OCI-LY7 (cell line): ENCODE results near the gene SSRP1. TPM values are rescaled to one million over a fixed set of nuclear protein-coding genes. Genes with fewer than 3 reads are reported as not detected.

ENCODE experiments used
- BruUV-seq: library from RNA; stranded (reverse); fragments of 400-500 nt; replicated peaks from 2 replicates; lab custom pipeline; 2021; lab: Mats Ljungman, UMichigan
- CTCF ChIA-PET: fragments of 300-600 bp; sonication (Branson Sonifier 250); formaldehyde crosslinking; loops from one replicate; lab custom pipeline; 2022; ENCODE audit warnings: antibody characterized with exemption; ENCODE audit not compliant: unreplicated experiment; lab: Charles Lee
- POLR2A ChIA-PET: fragments of 300-600 bp; sonication (Branson Sonifier 250); formaldehyde crosslinking; loops from one replicate; lab custom pipeline; 2022; ENCODE audit warnings: antibody characterized with exemption; lab: Charles Lee
- DNase-seq: peaks from one replicate; pipeline ENCODE4 v3.0.0-alpha.2; 2015; ENCODE audit warnings: low spot score
- H2AFZ ChIP-seq: fragments of 200-600 bp; sonication (generic), shearing (Covaris generic); 2 replicates; pipeline ENCODE4 v1.6.1; 2014; ENCODE audit warnings: mild to moderate bottlenecking, antibody characterized with exemption, low read length, moderate library complexity
- H3K27ac ChIP-seq: fragments of 200-600 bp; sonication (generic); 2 replicates; pipeline ENCODE4 v1.5.1; 2014; ENCODE audit warnings: mixed run types, low read depth, mild to moderate bottlenecking, moderate library complexity, low read length, inconsistent platforms; ENCODE audit not compliant: poor library complexity, severe bottlenecking
- H3K36me3 ChIP-seq: fragments of 200-600 bp; sonication (generic); 2 replicates; pipeline ENCODE4 v1.6.1; 2014; ENCODE audit warnings: mild to moderate bottlenecking, antibody characterized with exemption, low read length, moderate library complexity, mixed read lengths; ENCODE audit not compliant: insufficient read depth
- H3K4me1 ChIP-seq: fragments of 200-600 bp; sonication (generic); 2 replicates; pipeline ENCODE4 v1.5.1; 2014; ENCODE audit warnings: mild to moderate bottlenecking, low read length; ENCODE audit not compliant: insufficient read depth, poor library complexity, severe bottlenecking
- H3K4me2 ChIP-seq: fragments of 200-600 bp; sonication (generic); 2 replicates; pipeline ENCODE4 v1.6.1; 2014; ENCODE audit warnings: mild to moderate bottlenecking, low read length
- H3K4me3 ChIP-seq: fragments of 200-600 bp; sonication (generic); 2 replicates; pipeline ENCODE4 v1.5.1; 2014; ENCODE audit warnings: mild to moderate bottlenecking, low read depth, low read length; ENCODE audit not compliant: poor library complexity, severe bottlenecking
- H3K79me2 ChIP-seq: fragments of 200-600 bp; sonication (generic); 2 replicates; pipeline ENCODE4 v1.6.1; 2016; ENCODE audit warnings: low read depth, mild to moderate bottlenecking, low read length, moderate library complexity, mixed read lengths; ENCODE audit not compliant: insufficient read depth
- H3K9me2 ChIP-seq: fragments of 200-600 bp; sonication (generic); 2 replicates; pipeline ENCODE4 v1.6.1; 2016; ENCODE audit warnings: mild to moderate bottlenecking, low read length, mixed read lengths; ENCODE audit not compliant: insufficient read depth
- H3K9me3 ChIP-seq: fragments of 200-600 bp; sonication (generic); 2 replicates; pipeline ENCODE4 v1.6.1; 2014; ENCODE audit warnings: mild to moderate bottlenecking, mixed run types, low read length, mixed read lengths
- H4K20me1 ChIP-seq: fragments of 200-600 bp; sonication (generic); 2 replicates; pipeline ENCODE4 v1.6.1; 2014; ENCODE audit warnings: mild to moderate bottlenecking, antibody characterized with exemption, low read length, moderate library complexity, mixed read lengths; ENCODE audit not compliant: insufficient read depth
- EZH2phosphoT487 ChIP-seq: fragments of 200-600 bp; sonication (generic); IDR thresholded peaks from 2 replicates; pipeline ENCODE4 v1.6.1; 2018; ENCODE audit warnings: low read depth, borderline replicate concordance, mild to moderate bottlenecking, mixed run types, antibody characterized with exemption, low read length, moderate library complexity, mixed read lengths
- intact Hi-C: fragments of 100-400 bp; cut with micrococcal nuclease; formaldehyde crosslinking; loops from one replicate; pipeline ENCODE4 v1.10.0; 2022; ENCODE audit not compliant: unreplicated experiment
- total RNA-seq, 2 experiments: library from RNA; depleted of rRNA in 1 of 2; stranded (reverse); fragments of >200 nt in 1 of 2; shearing (Covaris generic) in 1 of 2; gene quantifications; 2 replicates each; pipeline ENCODE4 v1.2.3, GENCODE V29; 2014 to 2022
- TF ChIP-seq, protein P1 (sequence below): fragments of 200-600 bp; sonication (generic); conservative IDR thresholded peaks from 2 replicates; pipeline ENCODE4 v1.5.1; 2014; ENCODE audit warnings: mild to moderate bottlenecking, antibody characterized with exemption, low read length, moderate library complexity, mixed read lengths

The SSRP1 gene
- total RNA-seq, 2 experiments from 2014 or later: 146 to 221 TPM

DNA sequence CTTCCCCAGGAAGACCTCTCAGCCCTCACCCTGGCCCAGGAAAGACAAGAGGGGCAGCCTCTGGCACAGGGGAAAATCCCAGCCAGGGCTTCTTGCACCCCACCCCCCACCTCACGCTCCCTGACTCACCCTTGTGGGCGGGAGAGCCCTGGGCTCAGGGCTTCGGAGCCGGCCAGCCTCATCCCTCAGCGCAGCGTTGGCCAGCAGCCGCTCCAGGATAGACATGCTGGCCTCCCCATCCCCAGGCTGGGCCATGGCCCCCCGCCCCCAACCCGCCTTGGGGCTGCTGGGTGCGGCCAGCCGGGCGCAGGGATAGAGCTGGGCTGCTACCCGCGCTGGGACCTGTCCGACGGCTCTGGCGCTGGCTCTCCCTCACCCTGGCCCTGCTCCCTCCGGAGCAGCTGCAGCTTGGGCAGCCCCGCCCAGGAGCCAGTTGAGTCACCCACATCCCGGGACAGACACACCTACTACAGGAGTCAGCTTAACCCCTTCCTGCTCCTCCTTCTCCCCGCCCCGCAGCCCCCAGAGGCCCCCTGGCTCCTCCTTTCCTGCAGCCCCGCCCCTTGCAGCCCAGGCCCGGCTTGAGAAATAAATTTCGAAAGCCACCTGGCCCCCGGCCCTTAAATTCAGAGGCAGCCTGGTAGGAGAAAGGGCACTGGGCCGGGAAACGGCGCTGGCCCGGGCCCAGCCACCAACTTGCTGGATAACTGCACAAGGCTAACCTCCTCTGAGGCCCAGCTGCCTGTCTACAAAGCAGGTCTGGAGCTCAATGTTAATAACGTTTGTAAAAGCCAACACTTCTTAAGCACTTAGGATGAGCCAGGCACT lies 24.4 kb downstream of the SSRP1 start:
- no peaks in the 10 kb centered on the region for H3K9me2 ChIP-seq
- no peaks in the 10 kb centered on the region for H3K79me2 ChIP-seq
- no peak overlapping the region for H3K4me3 ChIP-seq
- POLR2A ChIA-PET: no interaction called here
- no peaks in the 10 kb centered on the region for H3K9me3 ChIP-seq
- TF ChIP-seq EZH2phosphoT487: no peak
- TF ChIP-seq, protein P1, sequence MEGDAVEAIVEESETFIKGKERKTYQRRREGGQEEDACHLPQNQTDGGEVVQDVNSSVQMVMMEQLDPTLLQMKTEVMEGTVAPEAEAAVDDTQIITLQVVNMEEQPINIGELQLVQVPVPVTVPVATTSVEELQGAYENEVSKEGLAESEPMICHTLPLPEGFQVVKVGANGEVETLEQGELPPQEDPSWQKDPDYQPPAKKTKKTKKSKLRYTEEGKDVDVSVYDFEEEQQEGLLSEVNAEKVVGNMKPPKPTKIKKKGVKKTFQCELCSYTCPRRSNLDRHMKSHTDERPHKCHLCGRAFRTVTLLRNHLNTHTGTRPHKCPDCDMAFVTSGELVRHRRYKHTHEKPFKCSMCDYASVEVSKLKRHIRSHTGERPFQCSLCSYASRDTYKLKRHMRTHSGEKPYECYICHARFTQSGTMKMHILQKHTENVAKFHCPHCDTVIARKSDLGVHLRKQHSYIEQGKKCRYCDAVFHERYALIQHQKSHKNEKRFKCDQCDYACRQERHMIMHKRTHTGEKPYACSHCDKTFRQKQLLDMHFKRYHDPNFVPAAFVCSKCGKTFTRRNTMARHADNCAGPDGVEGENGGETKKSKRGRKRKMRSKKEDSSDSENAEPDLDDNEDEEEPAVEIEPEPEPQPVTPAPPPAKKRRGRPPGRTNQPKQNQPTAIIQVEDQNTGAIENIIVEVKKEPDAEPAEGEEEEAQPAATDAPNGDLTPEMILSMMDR: no peak
- CTCF ChIA-PET: no interaction called here
- intact Hi-C loops: no loop called here
- no peak for DNase-seq
- no peak overlapping the region for H2AFZ ChIP-seq
- H3K36me3 ChIP-seq: peaks cover 1% of the 10 kb centered on the region; the same call in 1 of the 2 replicates
- no peaks in the 10 kb centered on the region for H3K4me1 ChIP-seq
- no peak overlapping the region for H3K27ac ChIP-seq
- no peaks in the 10 kb centered on the region for H4K20me1 ChIP-seq
- no TSS peak for BruUV-seq
- H3K4me2 ChIP-seq: no peak overlapping the region

DNA sequence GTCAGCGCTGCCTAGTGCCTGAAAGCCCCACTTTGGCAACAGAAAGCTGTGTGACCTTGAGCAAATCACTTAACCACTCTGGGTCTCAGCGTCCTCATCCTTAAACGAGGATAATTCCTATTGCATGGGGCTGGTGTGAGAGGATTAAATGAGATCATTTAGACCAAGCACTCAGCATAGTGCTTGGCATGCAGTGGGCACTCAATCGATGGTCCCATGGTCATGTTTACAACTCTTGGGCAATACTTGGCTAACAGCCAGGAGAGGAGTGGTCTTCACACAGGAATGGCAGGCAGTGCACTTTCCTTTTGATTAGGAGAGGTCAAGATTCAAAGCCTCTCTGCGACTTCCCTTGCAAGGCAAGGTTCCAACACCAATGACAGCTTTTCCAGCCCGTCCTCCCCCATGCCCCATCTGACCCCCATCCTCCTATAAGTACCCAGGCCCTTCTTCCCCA lies 25.0 kb downstream of the SSRP1 start:
- H3K27ac ChIP-seq: no peak overlapping the region
- H3K4me3 ChIP-seq: no peak overlapping the region
- no peak overlapping the region for H3K4me2 ChIP-seq
- TF ChIP-seq, protein P1: no peak
- no peak for TF ChIP-seq EZH2phosphoT487
- no TSS peak for BruUV-seq
- no peaks in the 10 kb centered on the region for H3K9me3 ChIP-seq
- H2AFZ ChIP-seq: no peak overlapping the region
- H3K9me2 ChIP-seq: no peaks in the 10 kb centered on the region
- ChIA-PET POLR2A (no interaction called here), CTCF (no interaction called here)
- H4K20me1 ChIP-seq: no peaks in the 10 kb centered on the region
- H3K36me3 ChIP-seq: no peaks in the 10 kb centered on the region
- no peak for DNase-seq
- H3K4me1 ChIP-seq: no peaks in the 10 kb centered on the region
- intact Hi-C loops: no loop called here
- no peaks in the 10 kb centered on the region for H3K79me2 ChIP-seq

DNA sequence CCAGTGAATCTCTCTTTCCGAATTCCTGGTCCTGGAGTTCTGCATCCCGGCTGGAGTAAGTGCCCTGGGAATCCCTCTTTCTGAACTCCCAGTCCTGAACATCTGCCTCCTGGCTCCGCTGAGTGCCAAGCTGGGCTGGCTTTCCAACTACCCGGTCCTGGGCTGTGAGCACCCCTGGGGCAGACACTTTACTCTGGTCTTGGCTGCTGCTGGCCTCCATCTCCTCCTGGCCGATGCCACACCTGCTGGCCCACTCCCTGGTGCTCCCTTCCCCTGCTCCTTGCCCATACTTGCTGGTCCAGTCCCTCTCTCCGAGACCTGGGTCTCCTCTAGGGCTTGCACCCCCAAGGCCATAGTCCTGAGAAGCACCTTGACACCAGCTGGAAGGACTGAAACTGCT lies 25.6 kb downstream of the SSRP1 start:
- POLR2A ChIA-PET: no interaction called here
- intact Hi-C loops: no loop called here
- Histone ChIP-seq H4K20me1 (no peaks in the 10 kb centered on the region), H3K36me3 (no peaks in the 10 kb centered on the region), H3K4me2 (no peak overlapping the region), H3K4me1 (no peaks in the 10 kb centered on the region), H3K79me2 (no peaks in the 10 kb centered on the region), H2AFZ (no peak overlapping the region), H3K4me3 (no peak overlapping the region), H3K27ac (no peak overlapping the region), H3K9me2 (no peaks in the 10 kb centered on the region), H3K9me3 (no peaks in the 10 kb centered on the region)
- CTCF ChIA-PET: no interaction called here
- BruUV-seq: no TSS peak
- TF ChIP-seq, protein P1: no peak
- TF ChIP-seq EZH2phosphoT487: no peak
- DNase-seq: no peak
